GM18526 (cell line): ENCODE data around the gene MROH2A.

ENCODE experiments used
- POLR2A ChIP-seq: IDR thresholded peaks from 3 replicates; pipeline ENCODE4 v1.6.1; 2011; ENCODE audit not compliant: insufficient read length; ENCODE audit errors: extremely low read depth

The MROH2A gene

GRCh38 chr2:233811732-233812131 is 33.6 kb downstream of the MROH2A start:
- TF ChIP-seq POLR2A, result no peak

DNA sequence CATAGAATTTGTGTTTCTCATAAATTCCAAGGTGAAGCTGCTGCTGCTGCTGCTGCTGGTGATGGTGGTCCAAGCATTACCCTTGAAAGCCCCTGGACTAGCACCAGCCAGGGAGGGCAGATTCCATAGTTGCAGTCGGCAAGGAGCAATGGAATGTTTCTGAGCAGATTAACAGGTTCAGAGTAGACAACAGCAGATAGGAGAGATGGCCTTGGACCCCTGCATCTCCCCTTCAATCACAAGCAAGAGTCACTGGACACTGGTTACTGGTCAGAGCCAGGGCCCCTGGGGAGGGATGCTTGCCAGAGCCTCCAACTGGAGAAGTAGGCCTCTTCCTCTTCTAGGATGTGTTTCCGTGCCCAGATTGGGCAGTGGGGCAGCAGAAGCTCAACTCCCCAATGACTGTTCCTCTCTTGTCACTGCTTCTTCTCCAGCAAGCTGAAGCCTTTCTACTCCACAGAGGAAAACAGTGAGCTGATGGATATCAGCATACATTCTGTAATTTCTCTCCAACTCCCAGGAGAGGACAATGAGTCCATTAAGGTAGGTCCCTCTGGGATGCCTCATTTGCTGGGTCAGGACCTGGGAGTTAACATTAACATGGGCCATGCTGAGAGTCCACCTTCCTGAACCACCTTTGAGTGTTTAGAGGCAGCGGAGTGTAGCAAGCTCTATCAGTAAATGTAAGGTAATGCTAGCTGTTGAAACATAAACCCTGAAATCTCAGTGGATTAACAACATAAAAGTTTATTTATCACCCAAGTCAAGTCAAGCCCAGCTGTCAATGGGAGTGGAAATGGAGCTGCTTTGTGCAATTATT is 35.3 kb downstream of the MROH2A start:
- no peak for TF ChIP-seq POLR2A

- no peak for TF ChIP-seq POLR2A
Observed at GRCh38 chr2:233814056-233814835, 36.1 kb downstream of the MROH2A start.

GRCh38 chr2:233815861-233816260 is 37.7 kb downstream of the MROH2A start:
- no peak for TF ChIP-seq POLR2A

GRCh38 chr2:233816334-233816733 is 38.2 kb downstream of the MROH2A start:
- TF ChIP-seq POLR2A, result no peak

DNA sequence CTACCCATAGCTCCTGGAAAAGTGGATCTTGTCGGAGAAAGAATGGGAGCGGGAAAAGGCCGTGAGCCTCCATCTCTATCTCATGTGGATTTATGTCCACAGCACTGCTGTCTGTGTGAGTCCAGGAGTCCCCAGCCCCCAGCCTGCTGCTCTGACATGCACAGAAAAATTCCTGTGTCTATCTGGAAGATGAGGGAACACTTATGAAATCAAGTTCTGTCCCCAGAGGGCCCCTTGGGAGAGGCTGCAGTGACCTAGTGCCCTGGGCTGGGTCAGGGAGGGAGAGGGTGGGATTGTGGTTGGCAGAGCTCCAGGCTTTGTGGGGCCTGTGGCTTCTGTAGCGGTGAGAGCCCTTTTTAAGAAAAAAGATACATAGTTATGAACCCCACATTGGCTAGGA is 38.6 kb downstream of the MROH2A start:
- no peak for TF ChIP-seq POLR2A

DNA sequence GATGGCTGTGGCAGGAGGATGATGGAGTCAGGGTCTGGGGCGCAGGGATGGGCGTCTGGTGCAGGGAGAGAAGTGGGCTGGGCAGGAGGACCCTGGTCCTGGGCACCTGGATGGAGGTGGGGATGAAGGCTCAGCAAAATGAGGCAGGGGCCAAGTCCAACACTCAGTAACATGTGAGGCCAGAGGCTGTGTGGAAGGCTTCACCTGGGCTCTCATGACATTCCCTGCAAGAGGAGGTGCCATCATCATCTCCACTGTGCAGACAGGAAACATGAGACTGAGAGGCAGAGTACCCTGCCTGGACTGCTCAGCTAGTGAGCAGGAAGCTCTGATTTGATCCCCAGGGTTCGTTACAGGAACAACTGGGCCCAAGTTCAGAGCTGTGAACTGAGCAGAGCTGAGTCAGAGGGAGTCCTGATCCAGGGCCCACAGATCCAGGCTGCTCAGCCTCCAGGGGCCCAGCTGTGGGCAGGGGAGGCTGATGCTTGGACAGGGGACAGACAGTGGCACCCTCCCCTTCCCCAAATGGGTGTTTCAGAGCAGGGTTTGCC is 39.3 kb downstream of the MROH2A start:
- TF ChIP-seq POLR2A, result no peak

DNA sequence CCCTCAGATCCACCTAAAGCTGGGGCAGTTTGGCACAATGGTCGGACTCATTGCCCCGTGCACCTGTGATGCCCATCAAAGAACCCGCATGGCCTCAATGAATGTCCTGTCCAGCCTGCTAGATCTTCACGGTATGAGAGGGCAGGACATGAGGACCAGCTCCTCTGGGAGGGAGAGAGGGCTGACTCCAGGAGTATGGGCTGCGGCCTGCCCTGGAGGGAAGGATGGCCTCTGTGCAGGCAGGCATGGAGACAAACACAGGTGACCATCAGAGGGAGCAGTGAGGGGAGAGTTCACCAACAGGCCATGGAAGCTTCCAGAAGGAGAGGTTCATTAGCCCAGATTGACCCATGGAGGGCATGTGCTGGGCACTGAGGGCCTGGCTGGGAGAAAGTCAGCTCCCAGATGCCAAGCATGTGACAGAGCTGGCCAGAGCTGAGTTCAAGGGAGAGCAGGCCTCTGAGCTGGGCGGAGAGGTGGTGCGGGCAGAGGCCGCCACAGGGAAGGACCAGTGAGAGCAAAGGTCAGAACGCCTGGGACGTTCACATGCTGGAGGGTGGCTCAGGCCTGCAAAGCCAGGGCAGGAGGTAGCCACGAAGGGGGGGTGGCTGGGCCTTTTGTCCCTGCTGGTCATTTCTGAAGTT is 40.0 kb downstream of the MROH2A start:
- no peak for TF ChIP-seq POLR2A

- TF ChIP-seq POLR2A, result no peak
Observed at GRCh38 chr2:233818639-233819621, 40.8 kb downstream of the MROH2A start.

DNA sequence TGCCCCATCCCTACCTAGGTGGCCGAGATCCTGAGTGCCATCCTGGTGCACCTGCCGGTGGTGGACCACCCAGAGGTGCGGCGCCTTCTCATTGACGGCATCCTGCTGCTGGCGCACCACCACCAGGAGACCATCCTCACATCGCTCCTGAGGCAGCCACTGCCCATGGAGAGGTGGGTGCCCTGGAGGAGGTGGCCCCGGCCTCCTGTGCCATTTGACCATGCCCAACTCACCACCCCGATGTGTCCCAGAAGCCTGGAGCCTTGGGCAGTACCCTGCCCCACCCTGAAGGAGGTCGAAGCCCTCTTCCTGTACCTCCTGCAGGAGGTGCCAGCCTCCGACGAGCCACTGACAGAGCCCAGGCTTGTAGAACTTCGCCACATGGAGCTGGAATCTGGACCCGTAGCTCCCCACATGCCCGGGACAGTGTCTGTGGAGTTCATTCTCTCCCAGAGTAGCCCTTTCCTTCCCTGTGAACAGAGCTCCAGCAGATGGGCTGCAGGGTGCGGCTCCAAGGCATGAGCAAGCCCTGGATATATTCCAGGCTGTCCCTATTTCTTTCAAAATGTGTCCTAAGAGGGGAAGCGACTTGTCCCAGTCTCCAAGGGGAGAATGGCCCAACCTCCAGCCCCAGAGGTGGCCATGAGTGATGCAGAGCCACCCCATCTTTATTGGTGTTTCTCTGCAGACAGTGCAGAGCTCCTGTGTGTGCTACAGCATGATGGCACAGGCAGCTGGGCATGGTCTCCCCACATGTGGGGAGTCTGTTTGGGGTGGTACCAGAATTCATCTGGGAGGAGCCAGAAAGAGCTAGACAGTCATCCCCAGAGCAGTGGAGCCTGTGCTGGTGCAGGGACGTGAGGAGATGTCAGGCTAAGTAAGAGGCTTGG is 42.0 kb downstream of the MROH2A start:
- no peak for TF ChIP-seq POLR2A

- no peak for TF ChIP-seq POLR2A
Observed at GRCh38 chr2:233820774-233821105, 42.6 kb downstream of the MROH2A start.

DNA sequence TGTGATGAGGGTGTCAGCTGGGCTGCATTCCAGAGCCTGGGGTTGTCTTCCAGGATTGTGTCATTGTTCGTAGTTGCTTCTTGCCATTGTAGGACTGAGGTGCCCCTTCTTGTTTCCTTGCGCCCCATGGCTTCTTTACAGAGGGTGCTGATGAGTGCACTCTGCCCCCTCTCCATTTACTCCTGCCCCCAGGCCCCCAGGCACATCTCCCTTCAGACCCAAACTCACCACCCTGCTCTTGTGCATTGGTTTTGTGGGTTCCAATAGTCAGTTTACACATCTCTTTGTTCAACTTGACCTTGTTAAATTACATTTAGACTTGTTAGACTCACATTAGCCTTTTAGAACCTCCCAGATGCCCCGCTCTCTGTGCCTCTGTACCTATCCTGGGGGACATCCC is 43.1 kb downstream of the MROH2A start:
- no peak for TF ChIP-seq POLR2A

DNA sequence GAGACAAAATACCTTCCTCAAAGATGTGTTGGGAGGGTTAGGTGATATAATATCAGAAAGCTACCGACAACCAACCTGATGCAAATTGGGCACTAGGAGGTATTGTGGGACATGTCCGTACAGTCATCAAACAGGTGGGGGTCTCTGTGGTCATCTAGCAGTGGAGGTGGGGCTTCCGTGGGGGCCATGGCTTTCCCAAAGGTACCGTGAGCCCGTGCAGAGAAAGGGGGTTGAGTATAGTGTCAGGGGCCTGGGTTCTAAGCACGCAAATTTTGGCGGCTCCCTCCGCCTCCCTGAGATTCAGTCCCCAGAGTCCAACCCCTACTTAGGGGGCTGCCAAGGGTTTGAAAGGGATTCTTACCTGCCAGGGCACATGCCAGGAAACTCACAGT is 43.6 kb downstream of the MROH2A start:
- TF ChIP-seq POLR2A, result no peak
